Smooth muscle cell (in vitro differentiated cells): Measurements from ENCODE around the gene CHSY1. TPM values are rescaled to one million over a fixed set of nuclear protein-coding genes. Genes with fewer than 3 reads are reported as not detected.

Source experiments
- DNase-seq: peaks from one replicate; lab custom pipeline; 2025; ENCODE audit not compliant: unreplicated experiment; lab: John Stamatoyannopoulos, UW
- H2AFZ ChIP-seq: fragments of 200-600 bp; sonication (generic); 2 replicates; pipeline ENCODE4 v1.6.0; 2016; ENCODE audit warnings: antibody characterized with exemption, low read depth, mild to moderate bottlenecking
- H3F3A ChIP-seq: fragments of 200-600 bp; sonication (generic); 2 replicates; pipeline ENCODE4 v1.6.0; 2017; ENCODE audit warnings: antibody characterized with exemption, low read depth
- H3K27ac ChIP-seq: fragments of 200-600 bp; sonication (generic); 2 replicates; pipeline ENCODE4 v1.5.1; 2016; ENCODE audit warnings: low read depth, mild to moderate bottlenecking
- H3K27me3 ChIP-seq: fragments of 200-600 bp; sonication (generic); 2 replicates; pipeline ENCODE4 v1.6.1; 2016; ENCODE audit warnings: low read depth, mild to moderate bottlenecking
- H3K36me3 ChIP-seq: fragments of 200-600 bp; sonication (generic); 2 replicates; pipeline ENCODE4 v1.5.1; 2016; ENCODE audit warnings: low read depth
- H3K4me1 ChIP-seq: fragments of 200-600 bp; sonication (generic); 2 replicates; pipeline ENCODE4 v1.5.1; 2016; ENCODE audit warnings: low read depth
- H3K4me2 ChIP-seq: fragments of 200-600 bp; sonication (generic); 2 replicates; pipeline ENCODE4 v1.6.0; 2016; ENCODE audit warnings: mild to moderate bottlenecking
- H3K4me3 ChIP-seq: fragments of 200-600 bp; sonication (generic); 2 replicates; pipeline ENCODE4 v1.5.1; 2016; ENCODE audit warnings: mild to moderate bottlenecking
- H3K79me2 ChIP-seq: fragments of 200-600 bp; sonication (generic); 2 replicates; pipeline ENCODE4 v1.6.0; 2016; ENCODE audit warnings: low read depth, mild to moderate bottlenecking
- H3K9ac ChIP-seq: fragments of 200-600 bp; sonication (generic); 2 replicates; pipeline ENCODE4 v1.6.0; 2016; ENCODE audit warnings: low read depth
- H3K9me3 ChIP-seq: fragments of 200-600 bp; sonication (generic); replicated peaks from 2 replicates; pipeline ENCODE4 v1.5.1; 2016; ENCODE audit warnings: low read depth
- H4K20me1 ChIP-seq: fragments of 200-600 bp; sonication (generic); 2 replicates; pipeline ENCODE4 v1.6.0; 2016; ENCODE audit warnings: low read depth
- WGBS: methylation state at CpG from one replicate; pipeline ENCODE4 v1.1.7; 2016; ENCODE audit warnings: low lambda C conversion rate; 5-methylcytosine and 5-hydroxymethylcytosine counted together
- polyA plus RNA-seq: library from polyadenylated mRNA; unstranded; fragments of >200 nt; fragmentation: Nextera tagmentation; extraction: Ambion mirVana; gene quantifications from 2 replicates; pipeline ENCODE4 v1.2.1, GENCODE V29; 2016
- total RNA-seq: library from RNA; depleted of rRNA; stranded (reverse); fragments of >200 nt; gene quantifications from 2 replicates; pipeline ENCODE4 v1.2.3, GENCODE V29; 2014
- TF ChIP-seq, protein P1 (sequence below): fragments of 200-600 bp; sonication (generic); IDR thresholded peaks from 2 replicates; pipeline ENCODE4 v1.5.1; 2017; ENCODE audit warnings: borderline replicate concordance, mild to moderate bottlenecking, antibody characterized with exemption; ENCODE audit not compliant: insufficient read depth, poor library complexity, severe bottlenecking

CHSY1 gene
- total and polyA plus RNA-seq, 2 experiments from 2014 or later, result 106 to 123 TPM

DNA sequence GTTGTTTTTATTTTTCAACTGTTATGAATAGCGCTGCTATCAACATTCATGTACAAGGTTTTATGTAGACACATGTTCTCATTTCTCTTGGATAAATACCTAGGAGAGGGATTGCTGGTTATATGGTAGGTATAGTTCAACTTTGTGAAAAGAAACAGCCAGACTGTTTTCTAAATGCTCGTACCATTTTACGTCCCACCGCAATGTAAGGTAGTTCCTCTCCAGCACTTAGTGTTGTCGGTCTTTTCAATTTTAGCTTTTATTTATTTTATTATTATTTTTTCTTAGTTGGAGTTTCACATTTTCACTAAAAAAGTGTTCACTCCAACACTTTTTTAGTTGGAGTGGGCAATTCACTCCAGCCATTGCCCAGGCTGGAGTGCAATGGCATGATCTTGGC, 117.1 kb downstream of the CHSY1 start:
- Histone ChIP-seq H3K9ac (no peak overlapping the region), H3K4me1 (peaks cover 5% of the 10 kb centered on the region), H3K9me3 (no peaks in the 10 kb centered on the region), H3K4me2 (no peak overlapping the region), H3K36me3 (no peaks in the 10 kb centered on the region), H3K27me3 (no peaks in the 10 kb centered on the region), H3F3A (no peaks in the 10 kb centered on the region), H3K27ac (no peak overlapping the region), H4K20me1 (no peaks in the 10 kb centered on the region), H3K79me2 (no peaks in the 10 kb centered on the region), H2AFZ (no peak overlapping the region), H3K4me3 (no peak overlapping the region)
- no peak for DNase-seq
- 98% methylated on average over 5 of the region's 5 CpGs for WGBS
- TF ChIP-seq, protein P1, sequence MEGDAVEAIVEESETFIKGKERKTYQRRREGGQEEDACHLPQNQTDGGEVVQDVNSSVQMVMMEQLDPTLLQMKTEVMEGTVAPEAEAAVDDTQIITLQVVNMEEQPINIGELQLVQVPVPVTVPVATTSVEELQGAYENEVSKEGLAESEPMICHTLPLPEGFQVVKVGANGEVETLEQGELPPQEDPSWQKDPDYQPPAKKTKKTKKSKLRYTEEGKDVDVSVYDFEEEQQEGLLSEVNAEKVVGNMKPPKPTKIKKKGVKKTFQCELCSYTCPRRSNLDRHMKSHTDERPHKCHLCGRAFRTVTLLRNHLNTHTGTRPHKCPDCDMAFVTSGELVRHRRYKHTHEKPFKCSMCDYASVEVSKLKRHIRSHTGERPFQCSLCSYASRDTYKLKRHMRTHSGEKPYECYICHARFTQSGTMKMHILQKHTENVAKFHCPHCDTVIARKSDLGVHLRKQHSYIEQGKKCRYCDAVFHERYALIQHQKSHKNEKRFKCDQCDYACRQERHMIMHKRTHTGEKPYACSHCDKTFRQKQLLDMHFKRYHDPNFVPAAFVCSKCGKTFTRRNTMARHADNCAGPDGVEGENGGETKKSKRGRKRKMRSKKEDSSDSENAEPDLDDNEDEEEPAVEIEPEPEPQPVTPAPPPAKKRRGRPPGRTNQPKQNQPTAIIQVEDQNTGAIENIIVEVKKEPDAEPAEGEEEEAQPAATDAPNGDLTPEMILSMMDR, result no peak

DNA sequence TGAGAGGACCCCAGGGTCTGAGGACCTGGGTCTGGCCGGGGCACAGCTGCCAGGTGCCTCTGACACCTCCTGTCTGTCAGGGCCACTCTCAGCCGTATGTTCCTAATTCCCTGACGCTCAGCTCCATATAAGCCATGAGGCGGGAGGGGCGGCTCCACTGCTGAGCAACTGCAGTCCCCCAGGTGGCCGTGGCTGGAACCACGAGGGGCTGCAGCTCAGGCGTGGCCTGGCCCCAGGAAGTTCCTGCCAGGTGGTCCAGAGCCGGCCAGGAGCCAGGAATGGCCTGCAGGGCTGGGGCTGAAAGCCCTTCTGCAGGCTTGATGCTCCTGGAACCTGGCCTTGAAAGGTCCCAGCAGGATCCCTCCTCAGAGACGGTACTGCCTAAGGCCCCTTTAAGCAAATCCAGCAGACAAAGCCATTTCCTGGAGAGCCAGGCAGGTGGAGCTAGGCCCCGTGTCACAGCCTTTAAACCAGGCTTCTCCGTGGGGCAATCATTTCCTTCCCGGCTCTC, 118.0 kb downstream of the CHSY1 start:
- TF ChIP-seq, protein P1, result no peak
- H3F3A ChIP-seq, result peaks cover 3% of the 10 kb centered on the region
- 93% methylated on average over 13 of the region's 13 CpGs for WGBS
- H3K36me3 ChIP-seq, result no peaks in the 10 kb centered on the region
- H3K27me3 ChIP-seq, result no peaks in the 10 kb centered on the region
- H3K9ac ChIP-seq, result no peak overlapping the region
- no peak overlapping the region for H3K27ac ChIP-seq
- no peaks in the 10 kb centered on the region for H3K79me2 ChIP-seq
- no peak overlapping the region for H3K4me3 ChIP-seq
- no peak for DNase-seq
- no peak overlapping the region for H2AFZ ChIP-seq
- H4K20me1 ChIP-seq, result no peaks in the 10 kb centered on the region
- H3K9me3 ChIP-seq, result no peaks in the 10 kb centered on the region
- no peaks in the 10 kb centered on the region for H3K4me1 ChIP-seq
- no peak overlapping the region for H3K4me2 ChIP-seq

DNA sequence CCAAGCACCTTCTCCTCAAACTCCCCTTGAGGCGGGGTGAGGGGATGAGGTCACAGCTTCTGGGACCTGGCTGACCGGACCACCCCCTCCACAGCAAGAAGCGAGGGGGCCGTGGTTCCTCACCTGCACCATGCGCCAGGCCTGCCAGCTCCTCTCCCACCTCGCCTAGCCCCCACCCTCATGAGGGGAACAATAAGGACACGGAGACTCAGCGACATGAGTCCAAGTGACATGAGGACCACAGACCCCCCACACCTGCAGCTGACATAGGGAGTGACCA, 118.7 kb downstream of the CHSY1 start:
- no peaks in the 10 kb centered on the region for H4K20me1 ChIP-seq
- TF ChIP-seq, protein P1, result no peak
- no peaks in the 10 kb centered on the region for H3K4me1 ChIP-seq
- H3K27ac ChIP-seq, result no peak overlapping the region
- no peak for DNase-seq
- no peak overlapping the region for H3K9ac ChIP-seq
- H3K79me2 ChIP-seq, result no peaks in the 10 kb centered on the region
- H3K4me3 ChIP-seq, result no peak overlapping the region
- no peaks in the 10 kb centered on the region for H3K36me3 ChIP-seq
- H3K9me3 ChIP-seq, result no peaks in the 10 kb centered on the region
- WGBS, result 98% methylated on average over 8 of the region's 8 CpGs
- no peak overlapping the region for H3K4me2 ChIP-seq
- H3F3A ChIP-seq, result peaks cover 10% of the 10 kb centered on the region
- H3K27me3 ChIP-seq, result no peaks in the 10 kb centered on the region
- no peak overlapping the region for H2AFZ ChIP-seq

DNA sequence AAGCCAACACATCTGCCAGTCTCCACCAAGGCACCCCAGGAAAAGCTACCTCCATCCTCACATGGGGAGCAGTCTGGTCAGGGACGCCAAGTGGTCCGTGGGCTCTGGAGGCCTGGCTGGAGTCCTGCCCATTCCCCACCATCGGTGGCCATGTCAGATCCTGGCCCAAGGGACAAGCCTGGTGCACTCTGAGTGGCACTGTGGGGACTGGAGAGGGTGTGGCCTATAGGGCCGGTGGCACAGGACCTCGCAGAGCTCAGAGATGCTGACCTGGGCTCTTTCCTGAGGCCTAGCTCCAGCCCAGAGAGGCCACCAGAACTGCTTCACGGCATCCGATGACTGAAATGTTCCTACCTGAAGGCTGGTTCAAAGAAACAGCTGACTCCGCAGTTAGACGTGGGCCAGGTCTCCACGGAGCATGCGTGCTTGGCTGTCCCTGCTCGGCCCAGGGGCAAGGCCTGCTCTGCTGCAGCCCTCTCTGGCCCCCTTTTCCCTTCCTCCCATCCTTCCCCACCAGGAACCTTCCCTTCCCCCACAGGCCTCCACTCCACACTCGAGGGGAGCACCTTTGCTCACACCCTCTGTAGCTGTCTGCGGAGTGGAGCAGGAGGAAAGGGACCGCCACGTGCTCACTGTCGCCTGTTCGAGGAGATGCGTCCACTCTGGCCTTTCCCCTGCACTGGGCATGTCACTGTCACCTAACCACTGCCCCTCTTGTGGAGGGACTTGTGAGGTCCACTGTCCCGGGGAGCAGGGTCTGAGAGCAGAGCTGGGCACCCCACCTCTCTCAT, 119.3 kb downstream of the CHSY1 start:
- Histone ChIP-seq H3F3A (peaks cover 14% of the 10 kb centered on the region), H3K27me3 (no peaks in the 10 kb centered on the region), H3K9me3 (no peaks in the 10 kb centered on the region), H4K20me1 (no peaks in the 10 kb centered on the region), H3K79me2 (no peaks in the 10 kb centered on the region), H3K4me1 (peaks cover under 1% of the 10 kb centered on the region), H3K4me2 (no peak overlapping the region), H2AFZ (no peak overlapping the region), H3K9ac (no peak overlapping the region), H3K36me3 (no peaks in the 10 kb centered on the region), H3K4me3 (no peak overlapping the region), H3K27ac (no peak overlapping the region)
- 91% methylated on average over 19 of the region's 20 CpGs for WGBS
- TF ChIP-seq, protein P1, result no peak
- no peak for DNase-seq
